Cardiac muscle cell (in vitro differentiated cells and primary cell): ENCODE measurements around the gene TJP1. TPM values are rescaled to one million over a fixed set of nuclear protein-coding genes. Genes with fewer than 3 reads are reported as not detected.

Source experiments
- DNase-seq, 2 donors: peaks; one replicate each; pipeline versions ENCODE4 v3.0.0 to v3.0.0-alpha.2; 2010 to 2017; ENCODE audit warnings: low read depth in 1 of 2, low spot score in 1 of 2
- H3K27ac ChIP-seq: fragments of 200-600 bp; sonication (generic); 2 replicates; pipeline ENCODE4 v1.5.1; 2016
- H3K27me3 ChIP-seq: fragments of 200-600 bp; sonication (generic); 2 replicates; pipeline ENCODE4 v1.6.0; 2016; ENCODE audit warnings: control low read depth
- H3K36me3 ChIP-seq: fragments of 200-600 bp; sonication (generic); 2 replicates; pipeline ENCODE4 v1.5.1; 2016; ENCODE audit warnings: control low read depth
- H3K4me1 ChIP-seq: fragments of 200-600 bp; sonication (generic); 2 replicates; pipeline ENCODE4 v1.8.1; 2017; ENCODE audit warnings: low read depth, mild to moderate bottlenecking, mixed run types
- H3K4me3 ChIP-seq: fragments of 200-600 bp; sonication (generic); 2 replicates; pipeline ENCODE4 v1.5.1; 2016; ENCODE audit warnings: mild to moderate bottlenecking
- H3K9me3 ChIP-seq: fragments of 200-600 bp; sonication (generic); 2 replicates; pipeline ENCODE4 v1.5.1; 2017; ENCODE audit warnings: low read depth, mild to moderate bottlenecking, control low read depth
- polyA plus RNA-seq: library from polyadenylated mRNA; unstranded; fragments of >200 nt; fragmentation: Nextera tagmentation; extraction: Ambion mirVana; gene quantifications from 2 replicates; pipeline ENCODE4 v1.2.1, GENCODE V29; 2016
- total RNA-seq: library from RNA; depleted of rRNA; stranded (reverse); fragments of >200 nt; gene quantifications from 2 replicates; pipeline ENCODE4 v1.2.3, GENCODE V29; 2016
- TF ChIP-seq, protein P1 (sequence below): IDR thresholded peaks from 2 replicates; pipeline ENCODE4 v1.5.1; 2012; ENCODE audit warnings: low read depth, mild to moderate bottlenecking, low read length

The TJP1 gene
- total and polyA plus RNA-seq, 2 experiments from 2014 or later: 66.6 to 93.9 TPM

DNA sequence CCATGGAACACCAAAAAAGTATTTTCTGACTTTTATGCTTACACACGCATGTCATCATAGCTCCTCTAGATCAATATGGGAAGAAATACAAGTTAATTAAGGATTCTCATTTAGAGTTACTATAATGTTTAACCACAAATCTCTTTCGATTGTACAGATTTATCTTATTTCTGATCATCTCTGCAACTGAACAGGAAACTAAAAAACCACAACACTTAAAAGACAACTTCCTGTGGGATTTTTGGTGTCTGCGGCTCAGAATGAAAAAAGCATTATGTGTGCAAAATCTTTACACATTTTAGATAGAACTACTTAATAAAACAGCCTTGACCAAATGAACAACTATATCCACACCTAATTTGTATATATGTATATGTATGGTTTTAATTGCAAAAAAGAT, 3.0 kb upstream of the TJP1 start:
- peak in 1 of 2 donors; percentile 35 for DNase-seq

DNA sequence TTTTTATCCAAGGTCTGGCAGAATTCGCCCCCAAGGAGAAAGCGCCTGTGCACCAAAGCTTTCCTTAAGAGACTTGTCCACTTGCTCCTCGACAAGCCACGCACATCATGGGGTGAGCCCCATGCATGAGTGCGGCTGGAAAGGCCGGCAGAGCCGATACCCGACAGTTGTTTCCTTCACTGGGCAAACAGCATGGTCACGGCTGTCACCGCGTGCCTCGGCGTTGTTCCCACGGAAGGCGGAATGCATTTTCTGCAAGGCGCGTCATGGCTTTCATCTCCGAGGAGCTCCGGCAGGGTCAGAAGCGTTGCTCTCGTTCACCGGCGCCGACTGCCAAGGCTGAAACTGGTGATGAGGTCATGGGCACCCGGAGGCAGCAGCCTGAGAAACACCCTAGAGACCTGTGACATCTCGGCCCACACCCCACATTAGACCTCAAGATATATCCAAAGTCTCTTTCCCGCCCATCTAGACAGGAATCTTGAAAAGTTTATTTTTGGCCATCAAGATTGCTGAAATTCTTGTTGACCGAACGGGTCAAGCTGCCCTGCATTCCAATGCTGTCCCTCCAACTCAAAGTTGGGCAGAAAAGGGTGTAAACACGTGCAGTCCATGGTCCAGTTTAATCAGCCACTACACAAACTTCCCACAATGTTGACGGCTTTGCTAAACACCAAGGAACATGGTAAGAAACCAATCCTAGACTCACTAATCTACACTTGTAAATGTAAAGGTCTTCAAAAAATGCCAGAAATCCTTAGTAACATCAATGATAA, 604 bp upstream of the TJP1 start:
- H3K4me1 ChIP-seq: peaks cover 15% of the 10 kb centered on the region
- DNase-seq: peak; percentile 71 to 74
- H3K27ac ChIP-seq: peak overlapping the region; percentile 99
- H3K4me3 ChIP-seq: peak overlapping the region; percentile 67
- no peaks in the 10 kb centered on the region for H3K9me3 ChIP-seq
- peaks cover 2% of the 10 kb centered on the region for H3K36me3 ChIP-seq
- TF ChIP-seq, protein P1, sequence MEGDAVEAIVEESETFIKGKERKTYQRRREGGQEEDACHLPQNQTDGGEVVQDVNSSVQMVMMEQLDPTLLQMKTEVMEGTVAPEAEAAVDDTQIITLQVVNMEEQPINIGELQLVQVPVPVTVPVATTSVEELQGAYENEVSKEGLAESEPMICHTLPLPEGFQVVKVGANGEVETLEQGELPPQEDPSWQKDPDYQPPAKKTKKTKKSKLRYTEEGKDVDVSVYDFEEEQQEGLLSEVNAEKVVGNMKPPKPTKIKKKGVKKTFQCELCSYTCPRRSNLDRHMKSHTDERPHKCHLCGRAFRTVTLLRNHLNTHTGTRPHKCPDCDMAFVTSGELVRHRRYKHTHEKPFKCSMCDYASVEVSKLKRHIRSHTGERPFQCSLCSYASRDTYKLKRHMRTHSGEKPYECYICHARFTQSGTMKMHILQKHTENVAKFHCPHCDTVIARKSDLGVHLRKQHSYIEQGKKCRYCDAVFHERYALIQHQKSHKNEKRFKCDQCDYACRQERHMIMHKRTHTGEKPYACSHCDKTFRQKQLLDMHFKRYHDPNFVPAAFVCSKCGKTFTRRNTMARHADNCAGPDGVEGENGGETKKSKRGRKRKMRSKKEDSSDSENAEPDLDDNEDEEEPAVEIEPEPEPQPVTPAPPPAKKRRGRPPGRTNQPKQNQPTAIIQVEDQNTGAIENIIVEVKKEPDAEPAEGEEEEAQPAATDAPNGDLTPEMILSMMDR: no peak
- no peaks in the 10 kb centered on the region for H3K27me3 ChIP-seq

More for the DNA sequence above, 3.0 kb upstream of the TJP1 start:
- TF ChIP-seq, protein P1: no peak
- Histone ChIP-seq H3K36me3 (peaks cover 2% of the 10 kb centered on the region), H3K27ac (no peak overlapping the region), H3K4me1 (peaks cover 15% of the 10 kb centered on the region), H3K27me3 (no peaks in the 10 kb centered on the region), H3K9me3 (no peaks in the 10 kb centered on the region), H3K4me3 (no peak overlapping the region)

DNA sequence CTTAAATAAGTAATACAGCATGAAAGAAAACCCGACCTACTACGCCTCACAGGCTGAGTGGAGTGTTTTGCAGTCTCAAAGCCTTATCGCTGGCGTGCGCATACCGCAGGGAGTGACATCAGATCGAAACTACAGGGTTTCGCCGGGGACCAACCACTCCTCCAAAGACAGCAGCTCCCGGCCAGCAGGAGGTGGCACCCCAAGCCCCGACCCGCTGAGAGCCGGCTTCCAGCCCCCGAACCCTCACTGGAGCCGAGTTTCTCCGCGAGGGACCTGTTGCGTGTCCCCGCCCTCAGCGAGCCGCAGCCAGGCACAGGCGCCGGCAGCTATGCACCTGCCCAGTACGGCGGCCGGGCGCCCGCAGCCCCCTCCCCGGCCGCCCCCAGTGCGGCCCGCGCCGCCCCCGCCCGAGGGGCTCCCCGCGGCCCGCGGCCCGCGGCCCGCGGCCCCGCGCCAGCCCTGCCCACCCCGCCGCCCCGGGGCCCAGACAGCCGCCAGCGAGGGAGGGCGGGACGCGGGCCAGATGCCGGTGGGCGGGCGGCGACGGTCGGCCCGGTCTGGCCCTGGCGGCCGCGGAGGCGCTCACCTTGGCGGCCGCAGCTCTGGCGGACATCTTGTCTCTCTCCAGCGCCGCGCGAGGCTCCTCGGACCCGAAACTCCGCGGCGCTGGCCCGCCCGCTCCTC, 710 bp downstream of the TJP1 start:
- peaks cover 7% of the 10 kb centered on the region for H3K4me1 ChIP-seq
- peak overlapping the region; percentile 67 for H3K4me3 ChIP-seq
- H3K36me3 ChIP-seq: peaks cover 2% of the 10 kb centered on the region
- H3K27me3 ChIP-seq: no peaks in the 10 kb centered on the region
- DNase-seq: peak; percentile 74 to 92
- peak overlapping the region; percentile 99 for H3K27ac ChIP-seq
- TF ChIP-seq, protein P1: peak; percentile 28
- no peaks in the 10 kb centered on the region for H3K9me3 ChIP-seq

DNA sequence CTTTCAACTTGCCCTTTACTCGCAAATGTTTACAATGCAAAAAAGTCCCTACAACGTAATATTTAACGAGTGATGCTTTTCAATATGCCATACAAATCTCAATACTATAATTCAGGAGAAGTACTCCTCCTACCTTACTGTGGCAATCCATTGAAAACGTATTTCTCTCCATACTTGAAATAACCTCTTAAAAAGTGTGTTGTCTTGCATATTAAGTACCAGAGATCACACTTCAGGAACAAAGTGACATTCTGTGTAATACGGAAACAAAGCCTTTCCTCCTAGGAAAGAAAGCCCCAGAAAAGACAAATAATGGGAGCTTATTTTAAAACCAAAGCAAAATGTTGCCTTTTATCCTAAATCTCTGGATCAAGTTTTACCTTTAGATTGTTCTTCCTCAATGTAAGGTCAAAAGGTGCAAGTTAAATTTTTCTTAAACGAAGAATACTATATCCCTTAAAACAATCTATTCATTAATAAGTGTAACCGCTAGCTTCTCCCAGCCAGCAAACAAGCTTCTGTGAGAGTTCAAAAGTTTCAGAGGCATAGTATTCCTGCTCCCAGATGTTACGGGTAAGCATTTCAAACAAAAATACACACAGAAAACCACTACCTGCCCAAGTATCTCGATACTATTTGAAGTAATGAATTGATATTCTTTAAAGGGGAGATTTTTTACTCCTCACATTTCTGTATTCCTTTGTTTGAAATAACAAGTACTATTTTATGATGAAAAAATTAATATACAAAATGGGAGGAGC, 1.7 kb downstream of the TJP1 start:
- H3K9me3 ChIP-seq: no peaks in the 10 kb centered on the region
- no peaks in the 10 kb centered on the region for H3K27me3 ChIP-seq
- no peak for DNase-seq
- peaks cover 7% of the 10 kb centered on the region for H3K4me1 ChIP-seq
- H3K36me3 ChIP-seq: peaks cover 2% of the 10 kb centered on the region
- peak overlapping the region; percentile 67 for H3K4me3 ChIP-seq
- peak overlapping the region; percentile 99 for H3K27ac ChIP-seq
- TF ChIP-seq, protein P1: no peak

DNA sequence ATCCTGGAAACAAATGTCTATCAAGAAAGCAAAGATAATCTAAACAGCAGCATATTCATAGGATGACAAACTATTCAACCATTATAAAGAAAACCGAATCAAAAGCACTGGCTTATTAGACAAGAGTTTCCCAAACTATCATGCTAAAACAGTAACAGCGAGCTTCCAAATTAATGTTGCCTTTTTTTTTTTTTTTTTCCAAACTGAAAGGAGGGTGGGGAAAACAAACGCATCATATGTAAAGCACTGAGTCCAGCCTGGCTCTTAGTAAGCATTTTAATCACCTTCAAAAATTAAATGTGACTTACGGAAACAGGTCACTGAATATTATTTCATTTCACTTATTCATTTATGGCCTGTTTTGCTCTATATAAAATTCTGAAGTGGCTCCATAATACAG, 2.3 kb downstream of the TJP1 start:
- no peak for DNase-seq
- Histone ChIP-seq H3K27me3 (no peaks in the 10 kb centered on the region), H3K27ac (peak overlapping the region; percentile 99), H3K4me1 (peaks cover 11% of the 10 kb centered on the region), H3K9me3 (no peaks in the 10 kb centered on the region), H3K4me3 (peak overlapping the region; percentile 67), H3K36me3 (peaks cover 2% of the 10 kb centered on the region)
- TF ChIP-seq, protein P1: no peak
